MM.1S (cell line): ENCODE data around the gene SLC26A4.

Experiments
- DNase-seq: peaks from one replicate; pipeline ENCODE4 v3.0.0-alpha.2; 2015
- H2AFZ ChIP-seq: fragments of 300-600 bp; sonication (generic); 2 replicates; pipeline ENCODE4 v1.6.0; 2016; ENCODE audit warnings: antibody characterized with exemption, low read length
- H3F3A ChIP-seq: fragments of 300-600 bp; sonication (generic); 2 replicates; pipeline ENCODE4 v1.6.1; 2016; ENCODE audit warnings: mild to moderate bottlenecking, antibody characterized with exemption, low read length, moderate library complexity, mixed read lengths; ENCODE audit not compliant: insufficient read depth
- H3K27ac ChIP-seq: fragments of 300-600 bp; sonication (generic); 2 replicates; pipeline ENCODE4 v1.5.1; 2016; ENCODE audit warnings: mild to moderate bottlenecking, low read length
- H3K27me3 ChIP-seq: fragments of 300-600 bp; sonication (generic); replicated peaks from 2 replicates; pipeline ENCODE4 v1.6.0; 2016; ENCODE audit warnings: low read length; ENCODE audit not compliant: insufficient read depth
- H3K36me3 ChIP-seq: fragments of 300-600 bp; sonication (generic); replicated peaks from 2 replicates; pipeline ENCODE4 v1.6.1; 2016; ENCODE audit warnings: mild to moderate bottlenecking, low read length, mixed read lengths; ENCODE audit not compliant: insufficient read depth
- H3K4me1 ChIP-seq: fragments of 300-600 bp; sonication (generic); 2 replicates; pipeline ENCODE4 v1.6.1; 2016; ENCODE audit warnings: low read length, mixed read lengths
- H3K4me2 ChIP-seq: fragments of 300-600 bp; sonication (generic); 2 replicates; pipeline ENCODE4 v1.6.0; 2016; ENCODE audit warnings: low read depth, low read length
- H3K4me3 ChIP-seq: fragments of 300-600 bp; sonication (generic); 2 replicates; pipeline ENCODE4 v1.5.1; 2016; ENCODE audit warnings: low read length, mixed read lengths
- H3K79me2 ChIP-seq: fragments of 300-600 bp; sonication (generic); 2 replicates; pipeline ENCODE4 v1.6.1; 2016; ENCODE audit warnings: mixed run types, low read length, mixed read lengths
- H3K9ac ChIP-seq: fragments of 300-600 bp; sonication (generic); 2 replicates; pipeline ENCODE4 v1.6.1; 2016; ENCODE audit warnings: low read length, mixed read lengths
- H3K9me2 ChIP-seq: fragments of 300-600 bp; sonication (generic); replicated peaks from 2 replicates; pipeline ENCODE4 v1.6.1; 2016; ENCODE audit warnings: mild to moderate bottlenecking, low read length, mixed read lengths; ENCODE audit not compliant: insufficient read depth
- H3K9me3 ChIP-seq: fragments of 300-600 bp; sonication (generic); replicated peaks from 2 replicates; pipeline ENCODE4 v1.6.1; 2016; ENCODE audit warnings: mild to moderate bottlenecking, low read length, mixed read lengths; ENCODE audit not compliant: insufficient read depth
- H4K20me1 ChIP-seq: fragments of 300-600 bp; sonication (generic); 2 replicates; pipeline ENCODE4 v1.6.1; 2016; ENCODE audit warnings: mild to moderate bottlenecking, low read length, moderate library complexity, mixed read lengths; ENCODE audit not compliant: insufficient read depth
- CTCF ChIP-seq: fragments of 300-600 bp; sonication (generic); IDR thresholded peaks from 2 replicates; pipeline ENCODE4 v1.5.1; 2016; ENCODE audit warnings: antibody characterized with exemption, low read length, mixed read lengths
- EZH2 ChIP-seq: fragments of 300-600 bp; sonication (generic); optimal IDR thresholded peaks from 2 replicates; pipeline ENCODE3; 2017; ENCODE audit warnings: low read depth, mild to moderate bottlenecking, antibody characterized with exemption, low read length, mixed read lengths
- EZH2phosphoT487 ChIP-seq: fragments of 300-600 bp; sonication (generic); IDR thresholded peaks from 2 replicates; pipeline ENCODE4 v1.6.1; 2018; ENCODE audit warnings: antibody characterized with exemption, low read length

SLC26A4 gene

GRCh38 chr7:107742678-107743566 lies 82.3 kb downstream of the SLC26A4 start:
- peaks cover 19% of the 10 kb centered on the region for H3F3A ChIP-seq
- H3K27ac ChIP-seq = peak overlapping the region; percentile 91
- H3K4me1 ChIP-seq = peaks cover 23% of the 10 kb centered on the region
- H3K9me2 ChIP-seq = no peaks in the 10 kb centered on the region
- peak overlapping the region; percentile 86 for H2AFZ ChIP-seq
- peaks cover 31% of the 10 kb centered on the region for H4K20me1 ChIP-seq
- no peaks in the 10 kb centered on the region for H3K36me3 ChIP-seq
- no peak for DNase-seq
- H3K27me3 ChIP-seq = no peaks in the 10 kb centered on the region
- H3K79me2 ChIP-seq = peaks cover 41% of the 10 kb centered on the region
- no peaks in the 10 kb centered on the region for H3K9me3 ChIP-seq
- peak overlapping the region; percentile 85 for H3K4me2 ChIP-seq
- H3K9ac ChIP-seq = peak overlapping the region; percentile 86
- peak overlapping the region; percentile 84 for H3K4me3 ChIP-seq
- TF ChIP-seq CTCF (no peak), EZH2 (no peak), EZH2phosphoT487 (no peak)

GRCh38 chr7:107743567-107744344 lies 83.1 kb downstream of the SLC26A4 start, which contains the start of gene CBLL1:
TSS of gene CBLL1 (plus strand) at chr7:107744142. CDS start at chr7:107744164, 22 bp downstream.
- DNase-seq = peak; percentile 99
- no peaks in the 10 kb centered on the region for H3K36me3 ChIP-seq
- H4K20me1 ChIP-seq = peaks cover 40% of the 10 kb centered on the region
- H3K4me2 ChIP-seq = peak within 1 kb of the TSS; percentile 85
- no peaks in the 10 kb centered on the region for H3K9me3 ChIP-seq
- peaks cover 23% of the 10 kb centered on the region for H3K4me1 ChIP-seq
- no peaks in the 10 kb centered on the region for H3K27me3 ChIP-seq
- TF ChIP-seq CTCF (peak; percentile 77), EZH2phosphoT487 (no peak)
- peak within 1 kb of the TSS; percentile 84 for H3K4me3 ChIP-seq
- H3K27ac ChIP-seq = peak within 1 kb of the TSS; percentile 91
- no peaks in the 10 kb centered on the region for H3K9me2 ChIP-seq
- H3K79me2 ChIP-seq = peaks cover 49% of the 10 kb centered on the region
- peaks cover 19% of the 10 kb centered on the region for H3F3A ChIP-seq
- H2AFZ ChIP-seq = peak within 1 kb of the TSS; percentile 86
- peak within 1 kb of the TSS; percentile 86 for H3K9ac ChIP-seq

GRCh38 chr7:107744345-107744750 lies 83.7 kb downstream of the SLC26A4 start:
- no peaks in the 10 kb centered on the region for H3K27me3 ChIP-seq
- H3K4me2 ChIP-seq = peak overlapping the region; percentile 85
- no peaks in the 10 kb centered on the region for H3K9me3 ChIP-seq
- no peak for DNase-seq
- H3K36me3 ChIP-seq = peaks cover 6% of the 10 kb centered on the region; the same call in 1 of the 2 replicates
- peak overlapping the region; percentile 91 for H3K27ac ChIP-seq
- TF ChIP-seq EZH2 (no peak), CTCF (no peak), EZH2phosphoT487 (no peak)
- H2AFZ ChIP-seq = peak overlapping the region; percentile 85
- H3F3A ChIP-seq = peaks cover 19% of the 10 kb centered on the region
- peak overlapping the region; percentile 86 for H3K9ac ChIP-seq
- H3K9me2 ChIP-seq = no peaks in the 10 kb centered on the region
- peaks cover 23% of the 10 kb centered on the region for H3K4me1 ChIP-seq
- H4K20me1 ChIP-seq = peaks cover 45% of the 10 kb centered on the region
- peaks cover 55% of the 10 kb centered on the region for H3K79me2 ChIP-seq
- H3K4me3 ChIP-seq = peak overlapping the region; percentile 84
